Body of pancreas (tissue), 4 donors: ENCODE results near the gene SMPD3.

Experiments
- CTCF ChIP-seq, 7 experiments: fragments of 450-650 bp in 4 of 7; fragments of 200-600 bp in 3 of 7; sonication (generic) in 3 of 7; IDR thresholded peaks; one replicate each; pipeline ENCODE4 v1.5.1; 2016 to 2019; ENCODE audit warnings: antibody characterized with exemption in 7 of 7
- POLR2A ChIP-seq, 3 donors: fragments of 450-650 bp; IDR thresholded peaks; one replicate each; pipeline ENCODE4 v1.6.1; 2016; ENCODE audit warnings: antibody characterized with exemption in 3 of 3, mild to moderate bottlenecking in 2 of 3

GRCh38 chr16:68444056-68444657, 4.2 kb downstream of the SMPD3 start:
- TF ChIP-seq CTCF (IDR thresholded peaks at IDR 0.05), result no peak
- no peak for TF ChIP-seq POLR2A (IDR thresholded peaks at IDR 0.05)
